Lower leg skin (tissue), 4 donors: ENCODE data around the gene DDX39B. TPM values are rescaled to one million over a fixed set of nuclear protein-coding genes. Genes with fewer than 3 reads are reported as not detected.
"Not testable (repeated sequence)": the region's sequence is repeated elsewhere in the genome, so short reads cannot be mapped to it uniquely, and the experiment has no call there.

ENCODE experiments used
- DNase-seq, 2 donors: peaks; one replicate each; pipeline ENCODE4 v3.0.0-alpha.2; 2019; ENCODE audit warnings: low spot score in 2 of 2
- H3K4me3 ChIP-seq: fragments of 200-600 bp; sonication (generic); 2 replicates; pipeline ENCODE4 v1.5.1; 2017; ENCODE audit warnings: mild to moderate bottlenecking, low read depth; ENCODE audit not compliant: poor library complexity, severe bottlenecking
- CTCF ChIP-seq, 3 donors: fragments of 450-650 bp; IDR thresholded peaks; one replicate each; pipeline ENCODE4 v1.5.1; 2016; ENCODE audit warnings: antibody characterized with exemption in 3 of 3, mild to moderate bottlenecking in 3 of 3, moderate library complexity in 2 of 3
- POLR2A ChIP-seq, 2 donors: fragments of 450-650 bp; IDR thresholded peaks; one replicate each; pipeline ENCODE4 v1.6.1; 2016 to 2017; ENCODE audit warnings: antibody characterized with exemption in 2 of 2, mild to moderate bottlenecking in 1 of 2, moderate library complexity in 1 of 2
- WGBS, 2 donors: methylation state at CpG; one replicate each; pipeline ENCODE4 v1.1.5; 2018; 5-methylcytosine and 5-hydroxymethylcytosine counted together
- intact Hi-C: fragments of 100-400 bp; cut with DNase I; formaldehyde crosslinking; loops from one replicate; pipeline ENCODE4 v1.15.0; 2023; ENCODE audit warnings: low total_unique reads
- total RNA-seq, 4 donors: library from RNA; depleted of rRNA; stranded (reverse); fragments of >200 nt; gene quantifications; one replicate each; pipeline ENCODE4 v1.1.0, GENCODE V29; 2016

Gene DDX39B
- 100 to 1,000 TPM; 176 to 355 (median 238) TPM for total RNA-seq

GRCh38 chr6:31541658-31542521 is at the start of gene DDX39B:
Gene DDX39B (minus strand): TSS chr6:31542003. CDS start chr6:31540532, 1,471 bp downstream.
- TF ChIP-seq POLR2A (IDR thresholded peaks at IDR 0.05) (peak in 1 of 2 donors; percentile 77), CTCF (IDR thresholded peaks at IDR 0.05) (no peak)
- intact Hi-C loops = no loop called here
- peak within 1 kb of the TSS; percentile 76 for H3K4me3 ChIP-seq
- DNase-seq = peak; percentile 95 to 99
- 0 to 1% methylated on average over 41 to 43 of the region's 43 CpGs for WGBS, 2 donors

GRCh38 chr6:31590691-31591090 is 48.9 kb upstream of the DDX39B start:
- H3K4me3 ChIP-seq, intact Hi-C loops, DNase-seq: not testable (repeated sequence)
- 82 to 93% methylated on average over 5 of the region's 5 CpGs for WGBS, 2 donors

- TF ChIP-seq CTCF (IDR thresholded peaks at IDR 0.05) (no peak), POLR2A (IDR thresholded peaks at IDR 0.05) (no peak)
- 47 to 52% methylated on average over 9 of the region's 9 CpGs for WGBS, 2 donors
- H3K4me3 ChIP-seq = no peak overlapping the region
- intact Hi-C loops = no loop called here
- DNase-seq = no peak
Observed at GRCh38 chr6:31588871-31589650, 47.3 kb upstream of the DDX39B start.

- H3K4me3 ChIP-seq = no peak overlapping the region
- no peak for DNase-seq
- 66 to 74% methylated on average over 12 of the region's 12 CpGs for WGBS, 2 donors
- intact Hi-C loops = no loop called here
- no peak for TF ChIP-seq CTCF (IDR thresholded peaks at IDR 0.05)
- TF ChIP-seq POLR2A (IDR thresholded peaks at IDR 0.05) = no peak
Observed at GRCh38 chr6:31587791-31588777, 46.3 kb upstream of the DDX39B start.

- no peak overlapping the region for H3K4me3 ChIP-seq
- WGBS, 2 donors = 53 to 61% methylated on average over 9 of the region's 9 CpGs
- TF ChIP-seq CTCF (IDR thresholded peaks at IDR 0.05) (no peak), POLR2A (IDR thresholded peaks at IDR 0.05) (no peak)
- intact Hi-C loops = no loop called here
- peak in 1 of 2 donors; percentile 77 for DNase-seq
Observed at GRCh38 chr6:31586599-31587281, 44.9 kb upstream of the DDX39B start.
